Astrocyte of the spinal cord (primary cell): Measurements from ENCODE around the gene GEMIN7.

Experiments used
- DNase-seq: peaks from one replicate; pipeline ENCODE4 v3.0.0; 2011; ENCODE audit warnings: low read depth, low spot score
- H3K4me3 ChIP-seq: 2 replicates; pipeline ENCODE4 v1.5.1; 2011; ENCODE audit warnings: low read depth, mild to moderate bottlenecking, low read length, moderate library complexity
- in situ Hi-C: cut with HindIII; loops from 2 replicates; pipeline ENCODE4 v1.10.0; 2017; ENCODE audit warnings: low sequenced_read_pairs
- TF ChIP-seq, protein P1 (sequence below): IDR thresholded peaks from 2 replicates; pipeline ENCODE4 v1.5.1; 2012; ENCODE audit warnings: low read depth, mild to moderate bottlenecking, low read length, inconsistent platforms

GEMIN7 gene, protein sequence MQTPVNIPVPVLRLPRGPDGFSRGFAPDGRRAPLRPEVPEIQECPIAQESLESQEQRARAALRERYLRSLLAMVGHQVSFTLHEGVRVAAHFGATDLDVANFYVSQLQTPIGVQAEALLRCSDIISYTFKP

GRCh38 chr19:45079063-45079910 lies at the start of gene GEMIN7:
TSS of gene GEMIN7 (plus strand) at chr19:45079260. CDS start at chr19:45090115, 10,855 bp downstream.
- peak within 1 kb of the TSS; percentile 99 for H3K4me3 ChIP-seq
- TF ChIP-seq, protein P1, sequence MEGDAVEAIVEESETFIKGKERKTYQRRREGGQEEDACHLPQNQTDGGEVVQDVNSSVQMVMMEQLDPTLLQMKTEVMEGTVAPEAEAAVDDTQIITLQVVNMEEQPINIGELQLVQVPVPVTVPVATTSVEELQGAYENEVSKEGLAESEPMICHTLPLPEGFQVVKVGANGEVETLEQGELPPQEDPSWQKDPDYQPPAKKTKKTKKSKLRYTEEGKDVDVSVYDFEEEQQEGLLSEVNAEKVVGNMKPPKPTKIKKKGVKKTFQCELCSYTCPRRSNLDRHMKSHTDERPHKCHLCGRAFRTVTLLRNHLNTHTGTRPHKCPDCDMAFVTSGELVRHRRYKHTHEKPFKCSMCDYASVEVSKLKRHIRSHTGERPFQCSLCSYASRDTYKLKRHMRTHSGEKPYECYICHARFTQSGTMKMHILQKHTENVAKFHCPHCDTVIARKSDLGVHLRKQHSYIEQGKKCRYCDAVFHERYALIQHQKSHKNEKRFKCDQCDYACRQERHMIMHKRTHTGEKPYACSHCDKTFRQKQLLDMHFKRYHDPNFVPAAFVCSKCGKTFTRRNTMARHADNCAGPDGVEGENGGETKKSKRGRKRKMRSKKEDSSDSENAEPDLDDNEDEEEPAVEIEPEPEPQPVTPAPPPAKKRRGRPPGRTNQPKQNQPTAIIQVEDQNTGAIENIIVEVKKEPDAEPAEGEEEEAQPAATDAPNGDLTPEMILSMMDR, result no peak
- peak; percentile 76 for DNase-seq
- in situ Hi-C loops, result no loop called here

GRCh38 chr19:45030825-45031224 lies 48.2 kb upstream of the GEMIN7 start:
- TF ChIP-seq, protein P1, result no peak

DNA sequence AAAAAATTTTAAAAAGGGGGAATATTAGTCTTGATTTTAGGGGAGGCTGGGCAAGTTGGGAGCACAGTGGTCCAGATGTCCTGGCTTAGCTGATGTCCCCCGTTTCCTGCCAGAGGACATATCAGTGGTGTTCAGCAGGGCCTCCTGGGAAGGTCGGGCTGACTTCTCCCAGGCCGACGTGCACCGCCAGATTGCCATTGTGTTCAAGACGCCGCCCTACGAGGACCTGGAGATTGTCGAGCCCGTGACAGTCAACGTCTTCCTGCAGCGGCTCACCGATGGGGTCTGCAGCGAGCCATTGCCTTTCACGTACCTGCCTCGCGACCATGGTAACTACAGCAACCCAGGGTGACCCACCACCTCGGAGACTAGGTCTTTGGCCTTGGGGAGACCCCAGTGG lies 46.6 kb upstream of the GEMIN7 start:
- in situ Hi-C loops, result no loop called here
- no peak for DNase-seq
- TF ChIP-seq, protein P1, result no peak
- no peak overlapping the region for H3K4me3 ChIP-seq

More at GRCh38 chr19:45030825-45031224, 48.2 kb upstream of the GEMIN7 start:
- no peak overlapping the region for H3K4me3 ChIP-seq
- in situ Hi-C loops, result no loop called here
- DNase-seq, result no peak

- DNase-seq, result no peak
- in situ Hi-C loops, result no loop called here
- H3K4me3 ChIP-seq, result no peak overlapping the region
- TF ChIP-seq, protein P1, result no peak
These were observed 43.3 kb upstream of the GEMIN7 start for GRCh38 chr19:45035755-45036154.

DNA sequence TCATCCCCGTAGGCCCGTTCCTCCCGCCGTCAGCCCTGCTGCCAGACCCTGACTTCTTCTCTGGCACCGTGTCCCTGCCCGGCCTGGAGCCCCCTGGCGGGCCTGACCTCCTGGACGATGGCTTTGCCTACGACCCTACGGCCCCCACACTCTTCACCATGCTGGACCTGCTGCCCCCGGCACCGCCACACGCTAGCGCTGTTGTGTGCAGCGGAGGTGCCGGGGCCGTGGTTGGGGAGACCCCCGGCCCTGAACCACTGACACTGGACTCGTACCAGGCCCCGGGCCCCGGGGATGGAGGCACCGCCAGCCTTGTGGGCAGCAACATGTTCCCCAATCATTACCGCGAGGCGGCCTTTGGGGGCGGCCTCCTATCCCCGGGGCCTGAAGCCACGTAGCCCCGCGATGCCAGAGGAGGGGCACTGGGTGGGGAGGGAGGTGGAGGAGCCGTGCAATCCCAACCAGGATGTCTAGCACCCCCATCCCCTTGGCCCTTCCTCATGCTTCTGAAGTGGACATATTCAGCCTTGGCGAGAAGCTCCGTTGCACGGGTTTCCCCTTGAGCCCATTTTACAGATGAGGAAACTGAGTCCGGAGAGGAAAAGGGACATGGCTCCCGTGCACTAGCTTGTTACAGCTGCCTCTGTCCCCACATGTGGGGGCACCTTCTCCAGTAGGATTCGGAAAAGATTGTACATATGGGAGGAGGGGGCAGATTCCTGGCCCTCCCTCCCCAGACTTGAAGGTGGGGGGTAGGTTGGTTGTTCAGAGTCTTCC lies 41.5 kb upstream of the GEMIN7 start:
- DNase-seq, result no peak
- no peak overlapping the region for H3K4me3 ChIP-seq
- TF ChIP-seq, protein P1, result no peak
- in situ Hi-C loops, result no loop called here
